HepG2 (cell line): ENCODE results near the gene TEAD3. TPM values are rescaled to one million over a fixed set of nuclear protein-coding genes. Genes with fewer than 3 reads are reported as not detected.
"Not testable (repeated sequence)": the region's sequence is repeated elsewhere in the genome, so short reads cannot be mapped to it uniquely, and the experiment has no call there.

ENCODE experiments used
- ATAC-seq: fragments of 200-7000 bp; cut with Tn5 transposase; 3 replicates; pipeline ENCODE4 v1.9.1; 2020; ENCODE audit warnings: mild to moderate bottlenecking, moderate library complexity
- BruUV-seq: library from RNA; stranded (reverse); fragments of 400-500 nt; replicated peaks from 2 replicates; lab custom pipeline; 2021; lab: Mats Ljungman, UMichigan
- CTCF ChIA-PET: fragments of 300-600 bp; formaldehyde crosslinking; extraction: SDS; loops from one replicate; lab custom pipeline; 2021; ENCODE audit warnings: low total read pairs, inconsistent platforms, low intra/inter-chr PET ratio; lab: Yijun Ruan, JAX
- POLR2A ChIA-PET: fragments of 350-600 bp; sonication (Branson Sonifier 250); formaldehyde crosslinking; loops from one replicate; lab custom pipeline; 2020; ENCODE audit warnings: antibody characterized with exemption, inconsistent platforms; lab: Yijun Ruan, JAX
- DNase-seq: peaks from one replicate; pipeline ENCODE4 v3.0.0-alpha.2; 2015; ENCODE audit warnings: low spot score
- FAIRE-seq: peaks from 3 replicates; lab custom pipeline; 2011; peaks lifted over from hg19 to GRCh38; lab: Jason Lieb, UNC
- H2AFZ ChIP-seq: one replicate; pipeline ENCODE4 v1.6.1; 2011; ENCODE audit warnings: low read length, inconsistent platforms
- H3K27ac ChIP-seq: fragments of 300-600 bp; 3 replicates; pipeline ENCODE4 v1.8.0; 2011; ENCODE audit warnings: mixed run types, mild to moderate bottlenecking, mixed read lengths, low read length, inconsistent platforms; ENCODE audit not compliant: insufficient read depth; ENCODE audit errors: extremely low read length
- H3K27me3 ChIP-seq, 2 experiments: fragments of 200-600 bp in 1 of 2; 2 replicates in 1 of 2; 3 replicates in 1 of 2; pipeline versions ENCODE4 v1.6.0 to v1.8.0; 2011; ENCODE audit warnings: low read length in 2 of 2, mild to moderate bottlenecking in 2 of 2, moderate library complexity in 2 of 2, inconsistent platforms in 1 of 2; ENCODE audit not compliant: insufficient read depth in 2 of 2, control insufficient read depth in 1 of 2
- H3K36me3 ChIP-seq, 2 experiments: fragments of 200-600 bp in 1 of 2; replicated peaks in 1 of 2; 2 replicates in 1 of 2; 3 replicates in 1 of 2; pipeline versions ENCODE4 v1.5.1 to v1.8.0; 2011; ENCODE audit warnings: low read length in 2 of 2, inconsistent platforms in 1 of 2; ENCODE audit not compliant: insufficient read depth in 2 of 2, control insufficient read depth in 1 of 2
- H3K4me1 ChIP-seq: 2 replicates; pipeline ENCODE4 v1.5.1; 2012; ENCODE audit warnings: low read length, inconsistent platforms; ENCODE audit not compliant: insufficient read depth
- H3K4me2 ChIP-seq: 2 replicates; pipeline ENCODE4 v1.6.0; 2011; ENCODE audit warnings: low read depth, low read length, inconsistent platforms
- H3K4me3 ChIP-seq, 3 experiments: fragments of 200-600 bp in 1 of 3; sonication (generic), shearing (Covaris generic) in 1 of 3; replicated peaks in 1 of 3; 2 replicates each; pipeline ENCODE4 v1.5.1; 2011 to 2016; ENCODE audit warnings: low read length in 3 of 3, inconsistent platforms in 2 of 3, low read depth in 2 of 3, mild to moderate bottlenecking in 2 of 3, control low read depth in 1 of 3, mixed read lengths in 1 of 3; ENCODE audit not compliant: insufficient read depth in 1 of 3
- H3K79me2 ChIP-seq: one replicate; pipeline ENCODE4 v1.6.1; 2011; ENCODE audit warnings: low read length, inconsistent platforms; ENCODE audit not compliant: insufficient read depth
- H3K9ac ChIP-seq: 2 replicates; pipeline ENCODE4 v1.6.0; 2011; ENCODE audit warnings: mild to moderate bottlenecking, low read depth, low read length, inconsistent platforms; ENCODE audit not compliant: insufficient read depth
- H3K9me3 ChIP-seq: 2 replicates; pipeline ENCODE4 v1.5.1; 2012; ENCODE audit warnings: mild to moderate bottlenecking, low read length
- H4K20me1 ChIP-seq: 2 replicates; pipeline ENCODE4 v1.6.0; 2011; ENCODE audit warnings: inconsistent platforms, mild to moderate bottlenecking, low read length, moderate library complexity; ENCODE audit not compliant: insufficient read depth
- PRDM10 ChIP-seq: sonication (generic); formaldehyde crosslinking; IDR thresholded peaks from 2 replicates; pipeline ENCODE4 v1.4.0; 2020; ENCODE audit warnings: low read depth, missing genetic modification reagents
- RAD51 ChIP-seq: fragments of 450-650 bp; IDR thresholded peaks from 2 replicates; pipeline ENCODE4 v1.6.1; 2016; ENCODE audit warnings: borderline replicate concordance
- SALL1 ChIP-seq: sonication (generic); formaldehyde crosslinking; IDR thresholded peaks from 2 replicates; pipeline ENCODE4 v1.8.0; 2022; ENCODE audit warnings: mild to moderate bottlenecking, missing genetic modification reagents
- SOX13 ChIP-seq, 3 experiments: fragments of 450-650 bp in 1 of 3; sonication (generic) in 1 of 3; formaldehyde crosslinking in 1 of 3; IDR thresholded peaks in 2 of 3; conservative IDR thresholded peaks in 1 of 3; 2 replicates each; pipeline versions ENCODE4 v1.5.0 to v1.6.1; 2016 to 2020; ENCODE audit warnings: antibody characterized with exemption in 1 of 3, mild to moderate bottlenecking in 1 of 3, missing compliant biosample characterization in 1 of 3, missing genetic modification reagents in 1 of 3, moderate library complexity in 1 of 3
- ZNF121 ChIP-seq: sonication (generic); formaldehyde crosslinking; IDR thresholded peaks from 2 replicates; pipeline ENCODE4 v1.5.0; 2020; ENCODE audit warnings: mild to moderate bottlenecking, missing genetic modification reagents
- ZNF543 ChIP-seq: sonication (generic); formaldehyde crosslinking; IDR thresholded peaks from 2 replicates; pipeline ENCODE4 v1.4.0; 2020; ENCODE audit warnings: mild to moderate bottlenecking, missing genetic modification reagents
- ZNF546 ChIP-seq: sonication (generic); formaldehyde crosslinking; conservative IDR thresholded peaks from 2 replicates; pipeline ENCODE4 v1.8.1; 2023; ENCODE audit warnings: mild to moderate bottlenecking, missing genetic modification reagents
- ZNF770 ChIP-seq: sonication (generic); formaldehyde crosslinking; IDR thresholded peaks from 2 replicates; pipeline ENCODE4 v1.5.0; 2020; ENCODE audit warnings: mild to moderate bottlenecking, missing genetic modification reagents
- WGBS: methylation state at CpG from one replicate; pipeline ENCODE4 v1.1.6; 2017; ENCODE audit warnings: low lambda C conversion rate; 5-methylcytosine and 5-hydroxymethylcytosine counted together
- in situ Hi-C: cut with HindIII; loops from 2 replicates; pipeline ENCODE4 v1.10.0; 2017; ENCODE audit warnings: low pct_unique_long_range_greater_than_20kb; ENCODE audit not compliant: extremely low pct_ligation_motif_present
- intact Hi-C: fragments of 100-400 bp; cut with micrococcal nuclease; formaldehyde crosslinking; loops from one replicate; pipeline ENCODE4 v1.10.0; 2022; ENCODE audit not compliant: unreplicated experiment
- polyA plus RNA-seq, 8 experiments: library from polyadenylated mRNA; depleted of rRNA in 3 of 8; stranded (reverse) in 7 of 8; unstranded in 1 of 8; fragments of >200 nt; fragmentation: Illumina TruSeq in 4 of 8; extraction: Trizol in 4 of 8; gene quantifications; 2 replicates each; pipeline versions ENCODE4 v1.2.1 to v1.2.3, GENCODE V29; 2011 to 2016; ENCODE audit warnings: low read depth in 4 of 8, missing spikeins in 1 of 8, mixed read lengths in 1 of 8; ENCODE audit not compliant: insufficient read depth in 1 of 8
- total RNA-seq, 5 experiments: library from RNA; depleted of rRNA; stranded (reverse); fragments of >200 nt; fragmentation: Illumina TruSeq; extraction: Trizol; gene quantifications; 2 replicates each; pipeline ENCODE4 v1.2.3, GENCODE V29; 2016; ENCODE audit warnings: low read depth in 1 of 5

Gene TEAD3
- total and polyA plus RNA-seq, 2 of the 13 experiments (the other 11 are each of a cell fraction or from before 2014, with no cell fraction given): 15.1 to 16.5 TPM

DNA sequence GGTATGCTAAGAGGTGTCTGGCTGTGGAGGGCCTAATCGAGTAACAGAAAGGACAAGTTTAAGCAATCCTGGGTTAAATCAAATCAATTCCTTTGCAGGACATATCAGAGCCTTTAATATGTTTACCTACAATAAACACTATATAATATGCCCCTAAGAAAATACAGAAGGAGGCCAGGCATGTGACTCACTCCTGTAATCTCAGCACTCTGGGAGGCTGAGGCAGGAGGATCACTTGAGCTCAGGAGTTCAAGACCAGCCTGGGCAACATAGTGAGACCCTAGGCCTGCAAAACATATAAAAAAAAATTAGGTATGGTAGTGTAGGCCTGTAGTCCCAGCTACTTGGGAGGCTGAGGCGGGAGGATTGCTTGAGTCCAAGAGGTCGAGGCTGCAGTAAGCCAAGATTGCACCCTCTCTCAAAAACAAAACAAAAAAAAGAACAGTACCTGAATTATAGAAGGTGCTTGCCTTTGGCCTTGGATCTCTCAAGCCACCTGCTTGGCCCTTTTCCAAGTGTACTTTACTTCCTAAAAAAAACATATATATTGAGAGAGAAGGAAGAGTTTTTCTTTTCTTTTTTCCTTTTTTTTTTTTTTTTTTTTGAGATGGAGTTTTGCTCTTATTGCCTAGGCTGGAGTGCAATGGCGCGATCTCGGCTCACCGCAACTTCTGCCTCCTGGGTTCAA lies 58.4 kb downstream of the TEAD3 start:
- DNase-seq, in situ Hi-C loops, CTCF ChIA-PET, H3K4me2 ChIP-seq, BruUV-seq, ATAC-seq, H3K9ac ChIP-seq, H3K36me3 ChIP-seq, H3K79me2 ChIP-seq, intact Hi-C loops, H3K27ac ChIP-seq, H3K9me3 ChIP-seq, H2AFZ ChIP-seq, H4K20me1 ChIP-seq, H3K4me3 ChIP-seq, FAIRE-seq: not testable (repeated sequence)
- POLR2A ChIA-PET: interaction anchor here (1.0 kb wide), 1 partner anchor 10 kb away, joined by 3 read pairs; no protein-coding TSS in a partner anchor
- WGBS: 64% methylated on average over 7 of the region's 7 CpGs
- TF ChIP-seq ZNF770 (CRISPR knock-in tag) (peak; percentile 75), ZNF121 (CRISPR knock-in tag) (peak; percentile 56)
- peaks cover 2 to 16% of the 10 kb centered on the region in 2 experiments; a peak in 2 of 5 replicates for H3K27me3 ChIP-seq
- peaks cover 50% of the 10 kb centered on the region for H3K4me1 ChIP-seq

- Histone ChIP-seq H3K4me2 (no peak overlapping the region), H3K79me2 (no peaks in the 10 kb centered on the region), H2AFZ (no peak overlapping the region), H3K27me3 (peaks cover 2 to 16% of the 10 kb centered on the region in 2 experiments; a peak in 2 of 5 replicates), H3K9ac (no peak overlapping the region), H4K20me1 (no peaks in the 10 kb centered on the region), H3K4me1 (peaks cover 59% of the 10 kb centered on the region), H3K9me3 (no peaks in the 10 kb centered on the region), H3K27ac (no peak overlapping the region), H3K36me3 (no peaks in the 10 kb centered on the region), H3K4me3 (no peak overlapping the region)
- DNase-seq (no peak), ATAC-seq (peak; percentile 28), FAIRE-seq (no peak)
- in situ Hi-C loops: no loop called here
- intact Hi-C loops: no loop called here
- WGBS: 7% methylated on average over 7 of the region's 8 CpGs
- ChIA-PET POLR2A (interaction anchor here (0.7 to 1.6 kb wide), 3 partner anchors 9 to 94 kb away, joined by 3 to 4 read pairs (median 3); no protein-coding TSS in a partner anchor), CTCF (no interaction called here)
- no TSS peak for BruUV-seq
- peak; percentile 74; the same call in 1 of the 2 replicates for TF ChIP-seq ZNF543 (CRISPR knock-in tag)
- TF ChIP-seq RAD51: no peak
- TF ChIP-seq ZNF546: no peak
- no peak for TF ChIP-seq PRDM10
- no peak for TF ChIP-seq SOX13 (IDR thresholded peaks at IDR 0.05)
- no peak for TF ChIP-seq SOX13 (CRISPR knock-in tag; conservative IDR thresholded peaks at IDR 0.05 in 1 of 2, IDR thresholded peaks at IDR 0.05 in 1 of 2)
- TF ChIP-seq SALL1 (CRISPR knock-in tag): peak; percentile 10; the same call in 1 of the 2 replicates
Measured at GRCh38 chr6:35436071-35436857, 60.6 kb downstream of the TEAD3 start.
